SK-N-MC (cell line): ENCODE measurements around the gene PLA2G3.

Experiments
- EZH2 ChIP-seq: fragments of 200-600 bp; sonication (generic); IDR thresholded peaks from one replicate; pipeline ENCODE4 v1.6.1; 2017; ENCODE audit warnings: antibody characterized with exemption
- FOXP2 ChIP-seq: optimal IDR thresholded peaks from 2 replicates; pipeline ENCODE3; 2011; ENCODE audit warnings: mild to moderate bottlenecking, moderate library complexity; ENCODE audit not compliant: insufficient read depth; ENCODE audit errors: extremely low read length, control extremely low read depth
- POLR2AphosphoS5 ChIP-seq: IDR thresholded peaks from 2 replicates; pipeline ENCODE4 v1.6.1; 2012; ENCODE audit warnings: mild to moderate bottlenecking, low read depth, low read length, borderline replicate concordance

GRCh38 chr22:31161386-31161785 lies 21.1 kb upstream of the PLA2G3 start:
- TF ChIP-seq POLR2AphosphoS5 (no peak), EZH2 (no peak), FOXP2 (no peak)
